KOPT-K1 (cell line): ENCODE data around the gene OR2T1.
"Not testable (repeated sequence)": the region's sequence is repeated elsewhere in the genome, so short reads cannot be mapped to it uniquely, and the experiment has no call there.

Experiments
- H3K27ac ChIP-seq: fragments of 200-600 bp; sonication (generic); 2 replicates; pipeline ENCODE4 v1.5.1; 2016; ENCODE audit warnings: antibody characterized with exemption, mild to moderate bottlenecking, low read depth, low read length; ENCODE audit not compliant: poor library complexity, severe bottlenecking
- H3K36me3 ChIP-seq: fragments of 200-600 bp; sonication (generic); 2 replicates; pipeline ENCODE4 v1.5.1; 2017; ENCODE audit warnings: antibody characterized with exemption, mild to moderate bottlenecking, low read length, moderate library complexity; ENCODE audit not compliant: insufficient read depth
- H3K9me3 ChIP-seq: fragments of 200-600 bp; sonication (generic); 2 replicates; pipeline ENCODE4 v1.5.1; 2017; ENCODE audit warnings: antibody characterized with exemption, low read length, mild to moderate bottlenecking; ENCODE audit not compliant: insufficient read depth, poor library complexity, severe bottlenecking

The OR2T1 gene

GRCh38 chr1:248450466-248451145 is 47.8 kb downstream of the OR2T1 start:
- H3K9me3 ChIP-seq, H3K36me3 ChIP-seq, H3K27ac ChIP-seq: not testable (repeated sequence)

GRCh38 chr1:248453619-248454018 is 50.8 kb downstream of the OR2T1 start:
- not testable (repeated sequence) for H3K27ac ChIP-seq, H3K36me3 ChIP-seq, H3K9me3 ChIP-seq

GRCh38 chr1:248455045-248455444 is 52.2 kb downstream of the OR2T1 start:
- not testable (repeated sequence) for H3K36me3 ChIP-seq, H3K9me3 ChIP-seq

GRCh38 chr1:248456635-248457034 is 53.8 kb downstream of the OR2T1 start:
- not testable (repeated sequence) for H3K9me3 ChIP-seq, H3K36me3 ChIP-seq, H3K27ac ChIP-seq

More at GRCh38 chr1:248455045-248455444, 52.2 kb downstream of the OR2T1 start:
- H3K27ac ChIP-seq = not testable (repeated sequence)
